ENCODE results near the gene GLIS1.
A peak's percentile ranks its signal among the peaks of the same experiment; 100 is the strongest.

The GLIS1 gene

GRCh38 chr1:53621144-53621543, 117.8 kb downstream of the GLIS1 start:
- no peak overlapping the region for H3K4me3 Mint-ChIP-seq
- H3K27ac Mint-ChIP-seq, result no peak overlapping the region
- CTCF ChIA-PET, result no interaction called here
- DNase-seq, result peak; percentile 3
- peaks cover 19% of the 10 kb centered on the region for H3K27me3 Mint-ChIP-seq
- H3K36me3 Mint-ChIP-seq, result no peaks in the 10 kb centered on the region
- no peaks in the 10 kb centered on the region for H3K9me3 Mint-ChIP-seq
- no peaks in the 10 kb centered on the region for H3K4me1 Mint-ChIP-seq

GRCh38 chr1:53620061-53620855, 118.7 kb downstream of the GLIS1 start:
- Mint-ChIP-seq H3K9me3 (no peaks in the 10 kb centered on the region), H3K4me1 (no peaks in the 10 kb centered on the region), H3K36me3 (no peaks in the 10 kb centered on the region), H3K4me3 (no peak overlapping the region), H3K27ac (no peak overlapping the region), H3K27me3 (peaks cover 13% of the 10 kb centered on the region)
- CTCF ChIA-PET, result no interaction called here
- DNase-seq, result peak; percentile 3

- H3K4me3 Mint-ChIP-seq, result no peak overlapping the region
- no peaks in the 10 kb centered on the region for H3K9me3 Mint-ChIP-seq
- H3K36me3 Mint-ChIP-seq, result no peaks in the 10 kb centered on the region
These were observed 119.5 kb downstream of the GLIS1 start for GRCh38 chr1:53619367-53620060.

GRCh38 chr1:53618500-53619366, 120.2 kb downstream of the GLIS1 start:
- peaks cover 19% of the 10 kb centered on the region for H3K27me3 Mint-ChIP-seq
- H3K36me3 Mint-ChIP-seq, result no peaks in the 10 kb centered on the region
- H3K4me1 Mint-ChIP-seq, result no peaks in the 10 kb centered on the region
- DNase-seq, result peak; percentile 9
- CTCF ChIA-PET, result no interaction called here
- H3K9me3 Mint-ChIP-seq, result no peaks in the 10 kb centered on the region
- no peak overlapping the region for H3K27ac Mint-ChIP-seq
- H3K4me3 Mint-ChIP-seq, result no peak overlapping the region

More at GRCh38 chr1:53619367-53620060, 119.5 kb downstream of the GLIS1 start:
- Mint-ChIP-seq H3K4me1 (no peaks in the 10 kb centered on the region), H3K27me3 (peaks cover 13% of the 10 kb centered on the region), H3K27ac (no peak overlapping the region)
- peak; percentile 10 for DNase-seq
- CTCF ChIA-PET, result no interaction called here

GRCh38 chr1:53617851-53618499, 121.0 kb downstream of the GLIS1 start:
- DNase-seq, result peak; percentile 13
- H3K27me3 Mint-ChIP-seq, result peaks cover 19% of the 10 kb centered on the region
- H3K36me3 Mint-ChIP-seq, result no peaks in the 10 kb centered on the region
- H3K9me3 Mint-ChIP-seq, result no peaks in the 10 kb centered on the region
- H3K27ac Mint-ChIP-seq, result no peak overlapping the region
- no peak overlapping the region for H3K4me3 Mint-ChIP-seq
- H3K4me1 Mint-ChIP-seq, result no peaks in the 10 kb centered on the region
- CTCF ChIA-PET, result no interaction called here

GRCh38 chr1:53617382-53617781, 121.6 kb downstream of the GLIS1 start:
- CTCF ChIA-PET, result no interaction called here
- H3K9me3 Mint-ChIP-seq, result peaks cover 2% of the 10 kb centered on the region
- H3K4me3 Mint-ChIP-seq, result no peak overlapping the region
- no peaks in the 10 kb centered on the region for H3K36me3 Mint-ChIP-seq
- DNase-seq, result peak; percentile 12
- H3K27me3 Mint-ChIP-seq, result peaks cover 21% of the 10 kb centered on the region
- no peak overlapping the region for H3K27ac Mint-ChIP-seq
- no peaks in the 10 kb centered on the region for H3K4me1 Mint-ChIP-seq

GRCh38 chr1:53616927-53617326, 122.0 kb downstream of the GLIS1 start:
- DNase-seq, result peak; percentile 19
- Mint-ChIP-seq H3K9me3 (peaks cover 2% of the 10 kb centered on the region), H3K36me3 (no peaks in the 10 kb centered on the region), H3K27ac (no peak overlapping the region), H3K4me3 (no peak overlapping the region), H3K27me3 (peaks cover 21% of the 10 kb centered on the region), H3K4me1 (no peaks in the 10 kb centered on the region)
- CTCF ChIA-PET, result no interaction called here

- no peak overlapping the region for H3K27ac Mint-ChIP-seq
- CTCF ChIA-PET, result no interaction called here
- DNase-seq, result no peak
- H3K27me3 Mint-ChIP-seq, result peaks cover 25% of the 10 kb centered on the region
- H3K4me3 Mint-ChIP-seq, result no peak overlapping the region
- H3K36me3 Mint-ChIP-seq, result no peaks in the 10 kb centered on the region
- peaks cover 2% of the 10 kb centered on the region for H3K9me3 Mint-ChIP-seq
- no peaks in the 10 kb centered on the region for H3K4me1 Mint-ChIP-seq
These were observed 122.5 kb downstream of the GLIS1 start for GRCh38 chr1:53616511-53616910.

GRCh38 chr1:53615101-53615500, 123.9 kb downstream of the GLIS1 start:
- Mint-ChIP-seq H3K36me3 (no peaks in the 10 kb centered on the region), H3K27ac (no peak overlapping the region), H3K27me3 (peaks cover 29% of the 10 kb centered on the region), H3K4me1 (no peaks in the 10 kb centered on the region), H3K4me3 (no peak overlapping the region), H3K9me3 (peaks cover 9% of the 10 kb centered on the region)
- CTCF ChIA-PET, result interaction anchor here (0.6 to 0.7 kb wide), 2 partner anchors 245 to 281 kb away, joined by 3 read pairs; no protein-coding TSS in a partner anchor
- peak; percentile 13 for DNase-seq

- CTCF ChIA-PET, result no interaction called here
- Mint-ChIP-seq H3K36me3 (no peaks in the 10 kb centered on the region), H3K4me3 (no peak overlapping the region), H3K27ac (no peak overlapping the region), H3K4me1 (no peaks in the 10 kb centered on the region), H3K9me3 (peaks cover 9% of the 10 kb centered on the region), H3K27me3 (peaks cover 29% of the 10 kb centered on the region)
- peak; percentile 7 for DNase-seq
These were observed 124.5 kb downstream of the GLIS1 start for GRCh38 chr1:53614231-53615021.

GRCh38 chr1:53608676-53609075, 130.3 kb downstream of the GLIS1 start:
- Mint-ChIP-seq H3K4me1 (no peaks in the 10 kb centered on the region), H3K36me3 (no peaks in the 10 kb centered on the region), H3K27me3 (peaks cover 22% of the 10 kb centered on the region), H3K27ac (no peak overlapping the region), H3K4me3 (no peak overlapping the region), H3K9me3 (peaks cover 9% of the 10 kb centered on the region)
- CTCF ChIA-PET, result no interaction called here
- peak; percentile 3 for DNase-seq

- peaks cover 22% of the 10 kb centered on the region for H3K27me3 Mint-ChIP-seq
- no peak overlapping the region for H3K4me3 Mint-ChIP-seq
- H3K4me1 Mint-ChIP-seq, result no peaks in the 10 kb centered on the region
- CTCF ChIA-PET, result no interaction called here
- DNase-seq, result no peak
- peaks cover 9% of the 10 kb centered on the region for H3K9me3 Mint-ChIP-seq
- H3K27ac Mint-ChIP-seq, result no peak overlapping the region
- H3K36me3 Mint-ChIP-seq, result no peaks in the 10 kb centered on the region
These were observed 130.9 kb downstream of the GLIS1 start for GRCh38 chr1:53608071-53608470.

GRCh38 chr1:53606651-53607051, 132.3 kb downstream of the GLIS1 start:
- no peak overlapping the region for H3K4me3 Mint-ChIP-seq
- no peaks in the 10 kb centered on the region for H3K36me3 Mint-ChIP-seq
- peaks cover 8% of the 10 kb centered on the region for H3K9me3 Mint-ChIP-seq
- H3K4me1 Mint-ChIP-seq, result no peaks in the 10 kb centered on the region
- peak; percentile 10 for DNase-seq
- peaks cover 9% of the 10 kb centered on the region for H3K27me3 Mint-ChIP-seq
- no peak overlapping the region for H3K27ac Mint-ChIP-seq
- CTCF ChIA-PET, result no interaction called here

Data from activated naive CD4-positive, alpha-beta T cell treated with anti-CD3 and anti-CD28 coated beads, Interleukin-2, amount 10 ng/mL, durations not matched to agents 7 days and 5 days (primary cell).